Esophagus squamous epithelium (tissue), 5 donors: ENCODE results near the gene ITPR2. TPM values are rescaled to one million over a fixed set of nuclear protein-coding genes. Genes with fewer than 3 reads are reported as not detected.

Experiments
- DNase-seq: peaks from one replicate; lab custom pipeline; 2025; lab: John Stamatoyannopoulos, UW
- H3K27ac ChIP-seq, 4 donors: fragments of 200-600 bp; sonication (generic); one replicate each; pipeline ENCODE4 v1.5.1; 2016 to 2019; ENCODE audit warnings: mild to moderate bottlenecking in 1 of 4
- H3K27me3 ChIP-seq, 4 donors: fragments of 200-600 bp; sonication (generic); 1 replicate in 3 of 4; 2 replicates in 1 of 4; pipeline versions ENCODE4 v1.5.1 to v1.6.0; 2017 to 2021; ENCODE audit warnings: antibody characterized with exemption in 1 of 4
- H3K36me3 ChIP-seq, 3 donors: fragments of 200-600 bp; sonication (generic); one replicate each; pipeline ENCODE4 v1.5.1; 2016 to 2019
- H3K4me1 ChIP-seq, 3 donors: fragments of 200-600 bp; sonication (generic); one replicate each; pipeline ENCODE4 v1.5.1; 2017 to 2019
- H3K4me3 ChIP-seq, 4 donors: fragments of 200-600 bp; sonication (generic); 1 replicate in 3 of 4; 2 replicates in 1 of 4; pipeline ENCODE4 v1.5.1; 2016 to 2019; ENCODE audit warnings: mild to moderate bottlenecking in 2 of 4, moderate library complexity in 1 of 4
- H3K9me3 ChIP-seq, 3 donors: fragments of 200-600 bp; sonication (generic); one replicate each; pipeline ENCODE4 v1.5.1; 2016 to 2019
- POLR2A ChIP-seq, 4 donors: fragments of 450-650 bp; IDR thresholded peaks; one replicate each; pipeline ENCODE4 v1.6.1; 2017; ENCODE audit warnings: antibody characterized with exemption in 4 of 4, mild to moderate bottlenecking in 4 of 4, moderate library complexity in 3 of 4
- WGBS, 2 donors: methylation state at CpG; one replicate each; pipeline ENCODE4 v1.1.5; 2018; 5-methylcytosine and 5-hydroxymethylcytosine counted together
- intact Hi-C: fragments of 100-400 bp; cut with DNase I; formaldehyde crosslinking; loops from one replicate; pipeline ENCODE4 v1.15.0; 2022
- total RNA-seq, 4 donors: library from RNA; depleted of rRNA; stranded (reverse); fragments of >200 nt; gene quantifications; one replicate each; pipeline ENCODE4 v1.1.0, GENCODE V29; 2016
- TF ChIP-seq, protein P1 (sequence below), 6 experiments: fragments of 450-650 bp in 4 of 6; fragments of 200-600 bp in 2 of 6; sonication (generic) in 2 of 6; IDR thresholded peaks; one replicate each; pipeline ENCODE4 v1.5.1; 2016 to 2019; ENCODE audit warnings: antibody characterized with exemption in 6 of 6, mild to moderate bottlenecking in 4 of 6, moderate library complexity in 4 of 6
- donor health status: DM: yes; HTN: yes; CAD: no.

The ITPR2 gene
- total RNA-seq, 4 donors from 2014 or later: 30.7 to 49.3 (median 37.6) TPM

DNA sequence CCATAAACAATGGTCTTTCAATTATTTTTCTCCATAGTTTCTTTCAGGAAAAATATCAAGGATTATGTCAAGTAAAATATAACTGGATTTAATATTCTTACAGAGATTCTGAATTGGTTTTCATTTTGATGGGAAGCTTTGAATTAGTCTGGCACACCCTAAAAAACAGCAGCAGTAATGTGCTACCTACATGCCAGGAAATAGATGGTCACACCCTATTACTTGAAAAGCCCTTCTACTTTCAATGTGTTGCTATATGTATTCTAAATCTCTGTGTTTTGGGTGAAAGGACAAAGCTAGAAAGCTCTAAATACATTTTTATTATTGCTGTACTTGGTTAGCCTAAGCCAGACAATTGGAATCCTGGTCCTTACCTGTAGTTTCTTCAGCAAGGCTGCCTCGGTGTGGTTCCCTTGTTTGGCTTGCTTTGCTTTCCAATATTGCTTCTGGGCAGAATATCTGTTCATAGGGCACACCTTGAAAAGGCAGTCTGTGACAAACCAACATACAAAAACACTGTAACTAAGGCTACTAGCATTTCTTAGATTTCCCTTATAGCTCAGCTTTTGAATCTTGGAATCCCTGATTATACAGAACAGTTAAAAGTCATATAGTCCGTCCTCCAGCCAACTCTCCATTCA, 107.6 kb downstream of the ITPR2 start:
- DNase-seq: no peak
- WGBS, 2 donors: 43 to 53% methylated on average over 2 of the region's 2 CpGs
- no peaks in the 10 kb centered on the region for H3K9me3 ChIP-seq
- peaks cover 0 to 5% (median 0%) of the 10 kb centered on the region in 3 donors for H3K36me3 ChIP-seq
- H3K27ac ChIP-seq: peak overlapping the region in 3 of 4 donors; percentile 57 to 78 (median 71)
- no peak overlapping the region for H3K4me3 ChIP-seq
- H3K27me3 ChIP-seq: no peaks in the 10 kb centered on the region
- peaks cover 8 to 83% (median 21%) of the 10 kb centered on the region in 3 donors for H3K4me1 ChIP-seq
- TF ChIP-seq POLR2A (IDR thresholded peaks at IDR 0.05): no peak
- TF ChIP-seq, protein P1, sequence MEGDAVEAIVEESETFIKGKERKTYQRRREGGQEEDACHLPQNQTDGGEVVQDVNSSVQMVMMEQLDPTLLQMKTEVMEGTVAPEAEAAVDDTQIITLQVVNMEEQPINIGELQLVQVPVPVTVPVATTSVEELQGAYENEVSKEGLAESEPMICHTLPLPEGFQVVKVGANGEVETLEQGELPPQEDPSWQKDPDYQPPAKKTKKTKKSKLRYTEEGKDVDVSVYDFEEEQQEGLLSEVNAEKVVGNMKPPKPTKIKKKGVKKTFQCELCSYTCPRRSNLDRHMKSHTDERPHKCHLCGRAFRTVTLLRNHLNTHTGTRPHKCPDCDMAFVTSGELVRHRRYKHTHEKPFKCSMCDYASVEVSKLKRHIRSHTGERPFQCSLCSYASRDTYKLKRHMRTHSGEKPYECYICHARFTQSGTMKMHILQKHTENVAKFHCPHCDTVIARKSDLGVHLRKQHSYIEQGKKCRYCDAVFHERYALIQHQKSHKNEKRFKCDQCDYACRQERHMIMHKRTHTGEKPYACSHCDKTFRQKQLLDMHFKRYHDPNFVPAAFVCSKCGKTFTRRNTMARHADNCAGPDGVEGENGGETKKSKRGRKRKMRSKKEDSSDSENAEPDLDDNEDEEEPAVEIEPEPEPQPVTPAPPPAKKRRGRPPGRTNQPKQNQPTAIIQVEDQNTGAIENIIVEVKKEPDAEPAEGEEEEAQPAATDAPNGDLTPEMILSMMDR (IDR thresholded peaks at IDR 0.05): no peak
- intact Hi-C loops: no loop called here

DNA sequence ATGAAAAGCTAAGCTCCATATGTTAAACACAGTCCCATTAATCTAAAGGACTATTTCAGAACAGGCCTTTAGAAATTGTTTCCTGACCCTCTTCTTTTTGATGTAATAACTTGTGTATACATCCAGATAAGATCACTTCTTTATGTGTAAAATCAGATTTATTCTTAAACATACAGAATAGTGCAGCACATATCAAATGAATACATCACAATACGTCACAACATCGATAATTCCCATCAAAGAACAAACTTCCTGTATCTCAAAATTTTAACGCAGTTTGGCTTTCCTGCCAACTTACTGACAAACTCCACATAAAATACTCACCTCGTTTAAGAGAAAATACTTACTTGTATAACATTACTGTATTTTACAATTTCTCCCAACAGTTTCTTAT, 108.7 kb downstream of the ITPR2 start:
- Histone ChIP-seq H3K4me1 (peaks cover 8 to 72% (median 21%) of the 10 kb centered on the region in 3 donors), H3K4me3 (no peak overlapping the region), H3K27ac (peak overlapping the region in 2 of 4 donors; percentile 71 to 78), H3K36me3 (peaks cover 0 to 6% (median 0%) of the 10 kb centered on the region in 3 donors), H3K9me3 (no peaks in the 10 kb centered on the region), H3K27me3 (no peaks in the 10 kb centered on the region)
- 51 to 65% methylated on average over 4 of the region's 4 CpGs for WGBS, 2 donors
- intact Hi-C loops: no loop called here
- no peak for TF ChIP-seq POLR2A (IDR thresholded peaks at IDR 0.05)
- TF ChIP-seq, protein P1 (IDR thresholded peaks at IDR 0.05): no peak
- no peak for DNase-seq

DNA sequence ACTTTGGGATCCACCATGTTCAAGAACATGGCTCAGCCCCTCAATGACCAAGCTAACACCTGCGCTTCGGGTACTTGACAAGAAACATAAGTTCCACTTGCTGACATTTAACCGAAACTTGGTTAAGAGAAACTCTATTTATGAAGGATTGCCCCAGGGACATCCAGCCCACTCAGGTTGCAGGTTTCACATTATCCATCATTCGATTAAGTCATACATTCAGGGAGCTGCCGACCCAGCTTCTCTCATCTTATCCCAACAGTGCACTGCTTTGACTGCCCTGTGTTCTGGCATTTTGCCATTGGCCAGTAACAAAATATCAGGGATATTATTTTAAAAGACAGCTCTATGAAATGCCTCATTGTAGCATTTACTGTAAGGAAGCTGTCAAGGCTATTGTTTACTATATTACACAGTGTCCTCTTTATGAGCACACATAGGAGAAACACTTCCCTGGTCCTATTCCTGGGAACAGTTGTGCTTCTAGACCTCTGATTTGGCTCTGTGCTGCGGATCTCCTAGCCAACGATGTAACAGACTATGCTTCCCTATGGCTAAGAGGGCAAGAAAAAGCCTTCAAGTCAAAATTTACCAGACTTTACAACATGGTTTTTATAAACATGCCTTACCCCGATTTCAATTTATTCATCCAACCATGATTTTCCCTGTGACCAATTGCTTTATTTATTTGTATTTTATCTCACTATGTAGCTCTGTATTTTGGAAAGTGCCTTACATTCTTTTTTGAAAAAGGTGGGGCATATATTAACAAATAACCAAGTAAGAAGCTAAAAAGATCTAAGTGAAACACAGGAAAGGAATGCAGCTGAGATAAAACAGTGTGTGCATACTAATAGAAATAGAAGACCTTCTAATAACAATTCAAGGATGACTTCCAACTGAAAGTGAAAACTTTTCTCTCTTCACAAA, 109.3 kb downstream of the ITPR2 start:
- no peak for DNase-seq
- H3K36me3 ChIP-seq: peaks cover 0 to 6% (median 0%) of the 10 kb centered on the region in 3 donors
- TF ChIP-seq POLR2A (IDR thresholded peaks at IDR 0.05): no peak
- TF ChIP-seq, protein P1 (IDR thresholded peaks at IDR 0.05): no peak
- H3K27me3 ChIP-seq: no peaks in the 10 kb centered on the region
- 55 to 56% methylated on average over 8 of the region's 8 CpGs for WGBS, 2 donors
- no peak overlapping the region for H3K4me3 ChIP-seq
- intact Hi-C loops: no loop called here
- peaks cover 8 to 65% (median 21%) of the 10 kb centered on the region in 3 donors for H3K4me1 ChIP-seq
- H3K27ac ChIP-seq: peak overlapping the region; percentile 16 to 78 (median 54)
- H3K9me3 ChIP-seq: no peaks in the 10 kb centered on the region

- intact Hi-C loops: no loop called here
- WGBS, 2 donors: 35 to 49% methylated on average over 2 of the region's 2 CpGs
- H3K4me1 ChIP-seq: peaks cover 0 to 47% (median 8%) of the 10 kb centered on the region in 3 donors
- H3K27me3 ChIP-seq: no peaks in the 10 kb centered on the region
- no peak for DNase-seq
- H3K4me3 ChIP-seq: no peak overlapping the region
- no peak for TF ChIP-seq POLR2A (IDR thresholded peaks at IDR 0.05)
- TF ChIP-seq, protein P1 (IDR thresholded peaks at IDR 0.05): no peak
- peaks cover 0 to 13% (median 0%) of the 10 kb centered on the region in 3 donors for H3K36me3 ChIP-seq
- H3K27ac ChIP-seq: no peak overlapping the region
- H3K9me3 ChIP-seq: no peaks in the 10 kb centered on the region
Observed at GRCh38 chr12:26721800-26722199, 111.2 kb downstream of the ITPR2 start.
